HepG2 (cell line): ENCODE measurements around the gene TMEM167B. TPM values are rescaled to one million over a fixed set of nuclear protein-coding genes. Genes with fewer than 3 reads are reported as not detected.

ENCODE experiments used
- ATAC-seq: fragments of 200-7000 bp; cut with Tn5 transposase; 3 replicates; pipeline ENCODE4 v1.9.1; 2020; ENCODE audit warnings: mild to moderate bottlenecking, moderate library complexity
- BruUV-seq: library from RNA; stranded (reverse); fragments of 400-500 nt; replicated peaks from 2 replicates; lab custom pipeline; 2021; lab: Mats Ljungman, UMichigan
- CTCF ChIA-PET: fragments of 300-600 bp; formaldehyde crosslinking; extraction: SDS; loops from one replicate; lab custom pipeline; 2021; ENCODE audit warnings: low total read pairs, inconsistent platforms, low intra/inter-chr PET ratio; lab: Yijun Ruan, JAX
- POLR2A ChIA-PET: fragments of 350-600 bp; sonication (Branson Sonifier 250); formaldehyde crosslinking; loops from one replicate; lab custom pipeline; 2020; ENCODE audit warnings: antibody characterized with exemption, inconsistent platforms; lab: Yijun Ruan, JAX
- DNase-seq: peaks from one replicate; pipeline ENCODE4 v3.0.0-alpha.2; 2015; ENCODE audit warnings: low spot score
- FAIRE-seq: peaks from 3 replicates; lab custom pipeline; 2011; peaks lifted over from hg19 to GRCh38; lab: Jason Lieb, UNC
- H2AFZ ChIP-seq: one replicate; pipeline ENCODE4 v1.6.1; 2011; ENCODE audit warnings: low read length, inconsistent platforms
- H3K27ac ChIP-seq: fragments of 300-600 bp; 3 replicates; pipeline ENCODE4 v1.8.0; 2011; ENCODE audit warnings: mixed run types, mild to moderate bottlenecking, mixed read lengths, low read length, inconsistent platforms; ENCODE audit not compliant: insufficient read depth; ENCODE audit errors: extremely low read length
- H3K27me3 ChIP-seq, 2 experiments: fragments of 200-600 bp in 1 of 2; 2 replicates in 1 of 2; 3 replicates in 1 of 2; pipeline versions ENCODE4 v1.6.0 to v1.8.0; 2011; ENCODE audit warnings: low read length in 2 of 2, mild to moderate bottlenecking in 2 of 2, moderate library complexity in 2 of 2, inconsistent platforms in 1 of 2; ENCODE audit not compliant: insufficient read depth in 2 of 2, control insufficient read depth in 1 of 2
- H3K36me3 ChIP-seq, 2 experiments: fragments of 200-600 bp in 1 of 2; replicated peaks in 1 of 2; 2 replicates in 1 of 2; 3 replicates in 1 of 2; pipeline versions ENCODE4 v1.5.1 to v1.8.0; 2011; ENCODE audit warnings: low read length in 2 of 2, inconsistent platforms in 1 of 2; ENCODE audit not compliant: insufficient read depth in 2 of 2, control insufficient read depth in 1 of 2
- H3K4me1 ChIP-seq: 2 replicates; pipeline ENCODE4 v1.5.1; 2012; ENCODE audit warnings: low read length, inconsistent platforms; ENCODE audit not compliant: insufficient read depth
- H3K4me2 ChIP-seq: 2 replicates; pipeline ENCODE4 v1.6.0; 2011; ENCODE audit warnings: low read depth, low read length, inconsistent platforms
- H3K4me3 ChIP-seq, 3 experiments: fragments of 200-600 bp in 1 of 3; sonication (generic), shearing (Covaris generic) in 1 of 3; replicated peaks in 1 of 3; 2 replicates each; pipeline ENCODE4 v1.5.1; 2011 to 2016; ENCODE audit warnings: low read length in 3 of 3, inconsistent platforms in 2 of 3, low read depth in 2 of 3, mild to moderate bottlenecking in 2 of 3, control low read depth in 1 of 3, mixed read lengths in 1 of 3; ENCODE audit not compliant: insufficient read depth in 1 of 3
- H3K79me2 ChIP-seq: one replicate; pipeline ENCODE4 v1.6.1; 2011; ENCODE audit warnings: low read length, inconsistent platforms; ENCODE audit not compliant: insufficient read depth
- H3K9ac ChIP-seq: 2 replicates; pipeline ENCODE4 v1.6.0; 2011; ENCODE audit warnings: mild to moderate bottlenecking, low read depth, low read length, inconsistent platforms; ENCODE audit not compliant: insufficient read depth
- H3K9me3 ChIP-seq: 2 replicates; pipeline ENCODE4 v1.5.1; 2012; ENCODE audit warnings: mild to moderate bottlenecking, low read length
- H4K20me1 ChIP-seq: 2 replicates; pipeline ENCODE4 v1.6.0; 2011; ENCODE audit warnings: inconsistent platforms, mild to moderate bottlenecking, low read length, moderate library complexity; ENCODE audit not compliant: insufficient read depth
- CCAR2 ChIP-seq: fragments of 200-400 bp; formaldehyde crosslinking; optimal IDR thresholded peaks from 2 replicates; pipeline ENCODE3; 2018; ENCODE audit warnings: low read depth, mild to moderate bottlenecking, low read length, moderate library complexity
- MXI1 ChIP-seq: IDR thresholded peaks from 3 replicates; pipeline ENCODE4 v1.6.1; 2012; ENCODE audit warnings: low read depth, low read length, inconsistent platforms, borderline replicate concordance
- MYNN ChIP-seq: sonication (generic); formaldehyde crosslinking; IDR thresholded peaks from 2 replicates; pipeline ENCODE4 v1.4.0; 2020; ENCODE audit warnings: mild to moderate bottlenecking, low read depth, missing genetic modification reagents
- NCOR1 ChIP-seq: fragments of 200-600 bp; sonication (generic); IDR thresholded peaks from 2 replicates; pipeline ENCODE4 v1.7.0; 2017; ENCODE audit warnings: antibody characterized with exemption, low read length, borderline replicate concordance
- NFIC ChIP-seq: IDR thresholded peaks from 2 replicates; pipeline ENCODE4 v1.6.1; 2012; ENCODE audit warnings: mild to moderate bottlenecking, low read length, inconsistent platforms
- POLR2AphosphoS5 ChIP-seq: IDR thresholded peaks from 2 replicates; pipeline ENCODE4 v1.6.1; 2012; ENCODE audit warnings: low read depth, low read length
- PRDM15 ChIP-seq: sonication (generic); formaldehyde crosslinking; IDR thresholded peaks from 2 replicates; pipeline ENCODE4 v1.4.0; 2020; ENCODE audit warnings: missing genetic modification reagents
- SMAD3 ChIP-seq: sonication (generic); formaldehyde crosslinking; IDR thresholded peaks from 2 replicates; pipeline ENCODE4 v1.4.0; 2020; ENCODE audit warnings: missing genetic modification reagents
- SMC3 ChIP-seq: IDR thresholded peaks from 2 replicates; pipeline ENCODE4 v1.6.1; 2011; ENCODE audit warnings: low read length, improper control_type of control experiment
- SNAI1 ChIP-seq: sonication (generic); formaldehyde crosslinking; IDR thresholded peaks from 2 replicates; pipeline ENCODE4 v1.5.0; 2020; ENCODE audit warnings: mild to moderate bottlenecking, missing genetic modification reagents, borderline replicate concordance
- SNAPC2 ChIP-seq: sonication (generic); formaldehyde crosslinking; IDR thresholded peaks from 2 replicates; pipeline ENCODE4 v1.8.1; 2022; ENCODE audit warnings: mild to moderate bottlenecking, missing genetic modification reagents
- TSC22D2 ChIP-seq: sonication (generic); formaldehyde crosslinking; IDR thresholded peaks from 2 replicates; pipeline ENCODE4 v1.5.1; 2020; ENCODE audit warnings: missing genetic modification reagents, mild to moderate bottlenecking, borderline replicate concordance
- XRCC5 ChIP-seq: fragments of 200-400 bp; formaldehyde crosslinking; optimal IDR thresholded peaks from 2 replicates; pipeline ENCODE3; 2017; ENCODE audit warnings: mild to moderate bottlenecking, low read length
- YY1 ChIP-seq: IDR thresholded peaks from 2 replicates; pipeline ENCODE4 v1.6.1; 2011; ENCODE audit warnings: low read length, low read depth, moderate library complexity, mild to moderate bottlenecking; ENCODE audit not compliant: insufficient read depth, insufficient replicate concordance
- ZNF282 ChIP-seq: fragments of 450-650 bp; IDR thresholded peaks from 2 replicates; pipeline ENCODE4 v1.6.1; 2018; ENCODE audit not compliant: partially characterized antibody
- ZNF512 ChIP-seq: sonication (generic); formaldehyde crosslinking; IDR thresholded peaks from 2 replicates; pipeline ENCODE4 v1.4.0; 2020; ENCODE audit warnings: mild to moderate bottlenecking, missing genetic modification reagents
- ZNF557 ChIP-seq: sonication (generic); formaldehyde crosslinking; IDR thresholded peaks from 2 replicates; pipeline ENCODE4 v1.4.0; 2020; ENCODE audit warnings: missing genetic modification reagents
- WGBS: methylation state at CpG from one replicate; pipeline ENCODE4 v1.1.6; 2017; ENCODE audit warnings: low lambda C conversion rate; 5-methylcytosine and 5-hydroxymethylcytosine counted together
- in situ Hi-C: cut with HindIII; loops from 2 replicates; pipeline ENCODE4 v1.10.0; 2017; ENCODE audit warnings: low pct_unique_long_range_greater_than_20kb; ENCODE audit not compliant: extremely low pct_ligation_motif_present
- intact Hi-C: fragments of 100-400 bp; cut with micrococcal nuclease; formaldehyde crosslinking; loops from one replicate; pipeline ENCODE4 v1.10.0; 2022; ENCODE audit not compliant: unreplicated experiment
- polyA plus RNA-seq, 8 experiments: library from polyadenylated mRNA; depleted of rRNA in 3 of 8; stranded (reverse) in 7 of 8; unstranded in 1 of 8; fragments of >200 nt; fragmentation: Illumina TruSeq in 4 of 8; extraction: Trizol in 4 of 8; gene quantifications; 2 replicates each; pipeline versions ENCODE4 v1.2.1 to v1.2.3, GENCODE V29; 2011 to 2016; ENCODE audit warnings: low read depth in 4 of 8, missing spikeins in 1 of 8, mixed read lengths in 1 of 8; ENCODE audit not compliant: insufficient read depth in 1 of 8
- total RNA-seq, 5 experiments: library from RNA; depleted of rRNA; stranded (reverse); fragments of >200 nt; fragmentation: Illumina TruSeq; extraction: Trizol; gene quantifications; 2 replicates each; pipeline ENCODE4 v1.2.3, GENCODE V29; 2016; ENCODE audit warnings: low read depth in 1 of 5
- TF ChIP-seq, protein P1 (sequence below): fragments of 450-650 bp; IDR thresholded peaks from 2 replicates; pipeline ENCODE4 v1.6.1; 2017; ENCODE audit warnings: mild to moderate bottlenecking

Gene TMEM167B
- total and polyA plus RNA-seq, 2 of the 13 experiments (the other 11 are each of a cell fraction or from before 2014, with no cell fraction given), result 9.5 to 22.4 TPM

DNA sequence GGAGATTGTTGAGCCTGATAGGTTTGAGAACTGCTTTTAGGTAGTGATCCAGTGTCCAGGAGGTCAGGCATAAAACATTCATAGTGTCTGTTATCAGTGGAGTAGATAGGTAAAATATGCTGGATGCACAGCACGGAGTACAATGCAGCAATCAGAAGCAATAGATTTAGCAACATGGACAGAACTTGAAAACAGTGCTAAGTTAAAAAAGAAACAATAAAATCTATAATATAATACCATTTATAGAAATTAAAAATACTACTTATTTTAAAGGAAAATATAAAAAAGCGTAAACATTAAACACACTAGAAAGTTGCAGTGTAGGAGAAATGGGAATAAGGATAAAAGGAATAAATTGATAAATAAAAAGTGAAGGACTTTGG lies 11.3 kb upstream of the TMEM167B start:
- Histone ChIP-seq H3K36me3 (no peaks in the 10 kb centered on the region), H3K4me2 (peak overlapping the region; percentile 77), H3K9ac (no peak overlapping the region; the same call in 1 of the 2 replicates), H3K9me3 (no peaks in the 10 kb centered on the region), H3K27me3 (no peaks in the 10 kb centered on the region; a peak in 2 of 5 replicates), H3K27ac (no peak overlapping the region), H3K4me1 (peaks cover 54% of the 10 kb centered on the region), H2AFZ (no peak overlapping the region), H4K20me1 (no peaks in the 10 kb centered on the region), H3K4me3 (peak overlapping the region in 2 of 3 experiments; percentile 46 to 50; a peak in 2 of 6 replicates), H3K79me2 (peaks cover 12% of the 10 kb centered on the region)
- 80% methylated on average over 2 of the region's 2 CpGs for WGBS
- CTCF ChIA-PET, result no interaction called here
- DNase-seq, result no peak
- BruUV-seq, result no TSS peak
- FAIRE-seq, result no peak
- no peak for TF ChIP-seq ZNF282
- no peak for TF ChIP-seq TSC22D2 (CRISPR knock-in tag)
- no peak for TF ChIP-seq SMAD3 (CRISPR knock-in tag)
- TF ChIP-seq MYNN (CRISPR knock-in tag), result no peak
- no peak for TF ChIP-seq XRCC5
- TF ChIP-seq POLR2AphosphoS5, result no peak
- TF ChIP-seq, protein P1, sequence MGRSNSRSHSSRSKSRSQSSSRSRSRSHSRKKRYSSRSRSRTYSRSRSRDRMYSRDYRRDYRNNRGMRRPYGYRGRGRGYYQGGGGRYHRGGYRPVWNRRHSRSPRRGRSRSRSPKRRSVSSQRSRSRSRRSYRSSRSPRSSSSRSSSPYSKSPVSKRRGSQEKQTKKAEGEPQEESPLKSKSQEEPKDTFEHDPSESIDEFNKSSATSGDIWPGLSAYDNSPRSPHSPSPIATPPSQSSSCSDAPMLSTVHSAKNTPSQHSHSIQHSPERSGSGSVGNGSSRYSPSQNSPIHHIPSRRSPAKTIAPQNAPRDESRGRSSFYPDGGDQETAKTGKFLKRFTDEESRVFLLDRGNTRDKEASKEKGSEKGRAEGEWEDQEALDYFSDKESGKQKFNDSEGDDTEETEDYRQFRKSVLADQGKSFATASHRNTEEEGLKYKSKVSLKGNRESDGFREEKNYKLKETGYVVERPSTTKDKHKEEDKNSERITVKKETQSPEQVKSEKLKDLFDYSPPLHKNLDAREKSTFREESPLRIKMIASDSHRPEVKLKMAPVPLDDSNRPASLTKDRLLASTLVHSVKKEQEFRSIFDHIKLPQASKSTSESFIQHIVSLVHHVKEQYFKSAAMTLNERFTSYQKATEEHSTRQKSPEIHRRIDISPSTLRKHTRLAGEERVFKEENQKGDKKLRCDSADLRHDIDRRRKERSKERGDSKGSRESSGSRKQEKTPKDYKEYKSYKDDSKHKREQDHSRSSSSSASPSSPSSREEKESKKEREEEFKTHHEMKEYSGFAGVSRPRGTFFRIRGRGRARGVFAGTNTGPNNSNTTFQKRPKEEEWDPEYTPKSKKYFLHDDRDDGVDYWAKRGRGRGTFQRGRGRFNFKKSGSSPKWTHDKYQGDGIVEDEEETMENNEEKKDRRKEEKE, result no peak
- no peak for TF ChIP-seq PRDM15
- TF ChIP-seq NCOR1, result no peak
- TF ChIP-seq SMC3, result no peak
- no peak for TF ChIP-seq SNAI1
- TF ChIP-seq SNAPC2, result no peak
- TF ChIP-seq ZNF512, result no peak
- TF ChIP-seq ZNF557 (CRISPR knock-in tag), result no peak
- TF ChIP-seq CCAR2, result no peak
- no peak for TF ChIP-seq NFIC
- no peak for TF ChIP-seq YY1
- no peak for TF ChIP-seq MXI1
- intact Hi-C loops (no loop called here), in situ Hi-C loops (no loop called here)
- POLR2A ChIA-PET, result interaction anchor here (0.9 to 1.3 kb wide), 3 partner anchors 10 to 21 kb away, joined by 4 to 8 read pairs (median 4); partner anchors contain the start of gene TMEM167B
- no peak for ATAC-seq
